NB4 (cell line): Measurements from ENCODE around the gene OR6B2.

Experiments used
- MAX ChIP-seq: IDR thresholded peaks from 2 replicates; pipeline ENCODE4 v1.6.1; 2011; ENCODE audit warnings: low read depth, low read length
- TF ChIP-seq, protein P1 (sequence below): IDR thresholded peaks from one replicate; pipeline ENCODE4 v1.5.1; 2012; ENCODE audit warnings: low read depth, low read length

DNA sequence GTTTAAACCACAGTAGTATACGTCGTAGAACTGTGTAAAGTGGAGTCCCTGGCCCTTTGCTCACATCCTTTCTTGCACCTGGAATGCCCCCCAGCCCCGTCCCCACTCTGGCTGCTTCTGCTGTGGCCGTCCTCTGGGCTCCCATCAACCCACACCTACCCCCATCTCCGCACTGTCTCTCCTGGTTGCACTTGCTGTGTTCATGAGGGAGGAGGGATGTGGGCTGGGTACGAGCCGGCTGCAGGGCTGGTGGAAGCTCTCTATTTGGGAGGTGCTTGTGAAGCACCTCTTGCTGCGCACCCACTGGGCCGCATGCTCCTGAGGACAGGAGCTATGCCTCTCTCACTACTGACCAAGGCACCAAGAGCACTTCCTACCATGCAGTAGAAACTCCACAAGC is 18.0 kb upstream of the OR6B2 start:
- TF ChIP-seq, protein P1, sequence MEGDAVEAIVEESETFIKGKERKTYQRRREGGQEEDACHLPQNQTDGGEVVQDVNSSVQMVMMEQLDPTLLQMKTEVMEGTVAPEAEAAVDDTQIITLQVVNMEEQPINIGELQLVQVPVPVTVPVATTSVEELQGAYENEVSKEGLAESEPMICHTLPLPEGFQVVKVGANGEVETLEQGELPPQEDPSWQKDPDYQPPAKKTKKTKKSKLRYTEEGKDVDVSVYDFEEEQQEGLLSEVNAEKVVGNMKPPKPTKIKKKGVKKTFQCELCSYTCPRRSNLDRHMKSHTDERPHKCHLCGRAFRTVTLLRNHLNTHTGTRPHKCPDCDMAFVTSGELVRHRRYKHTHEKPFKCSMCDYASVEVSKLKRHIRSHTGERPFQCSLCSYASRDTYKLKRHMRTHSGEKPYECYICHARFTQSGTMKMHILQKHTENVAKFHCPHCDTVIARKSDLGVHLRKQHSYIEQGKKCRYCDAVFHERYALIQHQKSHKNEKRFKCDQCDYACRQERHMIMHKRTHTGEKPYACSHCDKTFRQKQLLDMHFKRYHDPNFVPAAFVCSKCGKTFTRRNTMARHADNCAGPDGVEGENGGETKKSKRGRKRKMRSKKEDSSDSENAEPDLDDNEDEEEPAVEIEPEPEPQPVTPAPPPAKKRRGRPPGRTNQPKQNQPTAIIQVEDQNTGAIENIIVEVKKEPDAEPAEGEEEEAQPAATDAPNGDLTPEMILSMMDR = no peak
- TF ChIP-seq MAX = no peak
